H1 (cell line): ENCODE data around the gene POU2F2. TPM values are rescaled to one million over a fixed set of nuclear protein-coding genes. Genes with fewer than 3 reads are reported as not detected.

ENCODE experiments used
- CHD1 ChIP-seq: IDR thresholded peaks from 2 replicates; pipeline ENCODE4 v1.6.1; 2012; ENCODE audit warnings: low read depth, low read length, improper control_type of control experiment
- EP300 ChIP-seq, 2 experiments: IDR thresholded peaks; 1 replicate in 1 of 2; 2 replicates in 1 of 2; pipeline ENCODE4 v1.6.1; 2011 to 2012; ENCODE audit warnings: low read depth in 2 of 2, low read length in 2 of 2, mild to moderate bottlenecking in 2 of 2, borderline replicate concordance in 1 of 2, inconsistent platforms in 1 of 2, moderate library complexity in 1 of 2
- HDAC2 ChIP-seq, 2 experiments: fragments of 300-600 bp in 1 of 2; sonication (generic) in 1 of 2; IDR thresholded peaks; 2 replicates each; pipeline ENCODE4 v1.6.1; 2011 to 2012; ENCODE audit warnings: low read depth in 2 of 2, low read length in 2 of 2, mild to moderate bottlenecking in 2 of 2, moderate library complexity in 2 of 2, borderline replicate concordance in 1 of 2, inconsistent platforms in 1 of 2
- SIX5 ChIP-seq: IDR thresholded peaks from 2 replicates; pipeline ENCODE4 v1.6.1; 2011; ENCODE audit warnings: mild to moderate bottlenecking, low read depth, low read length
- SUZ12 ChIP-seq: fragments of 200-600 bp; sonication (generic); IDR thresholded peaks from 2 replicates; pipeline ENCODE4 v1.6.1; 2012; ENCODE audit warnings: mild to moderate bottlenecking, inconsistent platforms, low read length, moderate library complexity, mixed read lengths
- polyA plus RNA-seq, 7 experiments: library from polyadenylated mRNA; depleted of rRNA in 3 of 7; stranded (reverse) in 5 of 7; unstranded in 2 of 7; fragments of >200 nt in 5 of 7; fragments of 200-250 nt in 2 of 7; gene quantifications; 1 replicate in 5 of 7; 2 replicates in 1 of 7; 4 replicates in 1 of 7; pipeline versions ENCODE4 v1.2.1 to v1.2.3, GENCODE V29; 2011 to 2013; ENCODE audit warnings: missing spikeins in 2 of 7, mixed read lengths in 2 of 7
- total RNA-seq: library from RNA; stranded (reverse); fragmentation: NEBNext Ultra II Directional; extraction: Animal tissue kit (Norgen Biotek cat#: 25700); gene quantifications from 2 replicates; pipeline ENCODE4 v1.2.1, GENCODE V29; 2021

The POU2F2 gene
- total and polyA plus RNA-seq, 2 of the 8 experiments (the other 6 are each of a cell fraction or from before 2014, with no cell fraction given) = 5.0 to 6.1 TPM

DNA sequence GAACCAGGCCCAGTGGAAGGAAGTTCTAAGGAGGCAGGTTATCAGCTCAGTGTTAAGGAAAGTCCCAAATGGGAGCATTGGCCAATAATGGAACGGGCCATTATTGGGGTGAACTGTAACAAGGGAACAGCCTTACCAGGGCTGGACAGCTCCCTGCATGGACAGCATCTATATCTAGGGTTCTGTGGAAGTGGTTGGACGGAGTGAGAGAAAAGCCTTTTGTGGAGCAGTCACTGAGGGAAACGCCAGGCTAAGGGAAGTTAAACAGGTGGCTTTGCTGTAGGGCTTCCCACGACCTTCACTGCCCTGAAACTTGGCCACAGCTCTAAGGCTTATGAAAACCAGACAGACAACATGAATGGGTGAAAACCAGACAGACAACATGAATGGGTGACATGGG is 17.0 kb downstream of the POU2F2 start (continued):
- no peak for TF ChIP-seq HDAC2 (IDR thresholded peaks at IDR 0.05; ENCODE audit: borderline replicate concordance in 1 of 2, low read depth in 2 of 2, low read length in 2 of 2)
- TF ChIP-seq EP300 (IDR thresholded peaks at IDR 0.05; ENCODE audit: borderline replicate concordance in 1 of 2, low read depth in 2 of 2, low read length in 2 of 2) = no peak
- TF ChIP-seq SUZ12 = no peak
- no peak for TF ChIP-seq CHD1
- TF ChIP-seq SIX5 = no peak
- TF ChIP-seq, all 59 proteins: peak for 0
